Measurements from ENCODE around the gene GLYAT.

Gene GLYAT

DNA sequence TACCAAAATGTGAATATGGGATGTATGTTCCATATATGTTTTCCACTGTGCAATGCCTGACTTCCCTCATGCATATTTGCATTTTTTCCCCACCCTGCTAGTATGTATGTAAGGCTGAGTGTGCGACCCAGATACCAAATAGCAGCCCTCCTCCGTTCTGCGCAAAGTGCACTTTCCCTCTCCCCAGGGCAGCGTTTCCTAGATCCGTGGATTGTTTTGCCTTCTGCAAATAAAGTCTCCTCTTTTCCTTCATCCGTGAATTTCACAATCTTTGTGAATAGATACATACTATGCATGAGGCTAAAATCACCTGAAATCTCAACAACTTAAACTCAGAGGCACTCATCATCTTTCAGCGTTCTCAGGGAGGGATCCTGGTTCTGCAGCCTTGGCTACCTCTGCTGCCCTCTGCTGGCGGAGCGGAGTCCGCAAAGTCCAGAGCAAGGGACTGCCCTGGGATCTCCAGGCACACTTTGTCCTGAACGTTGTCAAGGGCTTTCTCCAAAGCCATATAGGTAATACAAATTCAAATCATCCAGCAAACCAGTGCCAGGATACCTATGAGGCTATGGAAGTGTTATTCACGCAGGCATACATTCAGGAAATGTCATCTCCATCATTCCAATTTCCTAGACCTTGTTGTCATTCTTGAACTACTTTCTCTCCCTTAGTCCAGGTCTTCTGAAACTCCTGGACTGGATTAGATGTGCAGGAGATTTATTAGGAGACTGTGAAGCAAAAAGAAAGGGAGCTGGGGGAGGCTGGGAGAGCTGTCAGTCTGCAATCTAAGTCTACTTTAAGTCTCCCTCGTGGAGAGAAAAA, 56.2 kb downstream of the GLYAT start:
- peak; percentile 64 to 82 for DNase-seq
- no peak overlapping the region for H2AK5ac ChIP-seq (ENCODE audit: low read length)
- H3K4me1 ChIP-seq (ENCODE audit: control insufficient read depth in 1 of 2, insufficient read depth in 2 of 2, low read length in 2 of 2): no peaks in the 10 kb centered on the region
- no peak overlapping the region for H2BK5ac ChIP-seq (ENCODE audit: low read depth, low read length, poor library complexity)
- no peak overlapping the region for H3K4ac ChIP-seq (ENCODE audit: low read depth, low read length)
- H2BK12ac ChIP-seq (ENCODE audit: low read length): no peak overlapping the region
- no peak overlapping the region for H2AFZ ChIP-seq (ENCODE audit: insufficient read depth, low read length, poor library complexity)
- no peak overlapping the region for H3K4me3 ChIP-seq (ENCODE audit: low read depth, low read length)
- no peak overlapping the region for H3K4me2 ChIP-seq (ENCODE audit: low read length)
- no peaks in the 10 kb centered on the region for H3K36me3 ChIP-seq (ENCODE audit: control insufficient read depth in 1 of 2, insufficient read depth in 2 of 2, low read length in 2 of 2)
- WGBS (ENCODE audit: extremely low coverage, insufficient coverage, insufficient read length): no CpG with 5 or more reads among the region's 13 CpGs
- H4K12ac ChIP-seq (ENCODE audit: low read depth, low read length): no peak overlapping the region
- no peak overlapping the region for H4K91ac ChIP-seq (ENCODE audit: low read depth, low read length)
- H3K9ac ChIP-seq (ENCODE audit: low read length): no peak overlapping the region
- H3K14ac ChIP-seq (ENCODE audit: low read length): no peak overlapping the region
- no peak overlapping the region for H3K18ac ChIP-seq (ENCODE audit: low read length)
- no peak overlapping the region for H4K8ac ChIP-seq (ENCODE audit: low read depth, low read length)
- H3K27ac ChIP-seq (ENCODE audit: low read depth, low read length): no peak overlapping the region
- H3K23ac ChIP-seq (ENCODE audit: low read length): no peak overlapping the region
- H3K27me3 ChIP-seq (ENCODE audit: insufficient read depth, low read length): no peaks in the 10 kb centered on the region
- H3K79me2 ChIP-seq (ENCODE audit: control insufficient read depth, insufficient read depth, low read length, poor library complexity): no peaks in the 10 kb centered on the region
- no peak overlapping the region for H2BK120ac ChIP-seq (ENCODE audit: insufficient read depth, low read length, poor library complexity)
- peaks cover 8% of the 10 kb centered on the region for H3K9me3 ChIP-seq (ENCODE audit: insufficient read depth, low read depth, low read length)
- no peaks in the 10 kb centered on the region for H3K79me1 ChIP-seq (ENCODE audit: low read length)

DNA sequence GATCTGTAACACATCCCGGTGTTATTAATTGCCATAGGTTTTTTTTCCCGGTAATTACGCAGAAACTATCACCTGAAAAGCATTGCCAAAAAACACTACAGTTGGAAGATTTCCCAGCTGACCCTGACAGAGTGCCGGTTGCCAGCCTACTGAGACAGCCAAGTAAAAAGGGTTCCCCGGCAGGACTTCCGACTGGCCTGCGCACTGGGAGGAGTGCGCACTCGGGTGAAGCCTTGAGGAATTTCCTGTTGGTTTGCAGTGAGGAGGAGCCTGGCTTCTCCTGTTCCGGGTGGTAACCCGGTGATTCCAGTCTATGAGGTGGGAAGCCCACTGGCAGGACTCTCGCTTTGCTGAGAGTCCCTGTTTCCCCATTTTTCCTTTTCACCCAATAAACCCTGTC, 57.1 kb downstream of the GLYAT start:
- Histone ChIP-seq H3K79me1 (ENCODE audit: low read length) (no peaks in the 10 kb centered on the region), H2AFZ (ENCODE audit: insufficient read depth, low read length, poor library complexity) (no peak overlapping the region), H2BK5ac (ENCODE audit: low read depth, low read length, poor library complexity) (no peak overlapping the region), H3K4me1 (ENCODE audit: control insufficient read depth in 1 of 2, insufficient read depth in 2 of 2, low read length in 2 of 2) (no peaks in the 10 kb centered on the region), H3K9me3 (ENCODE audit: insufficient read depth, low read depth, low read length) (no peaks in the 10 kb centered on the region), H3K23ac (ENCODE audit: low read length) (no peak overlapping the region), H4K12ac (ENCODE audit: low read depth, low read length) (no peak overlapping the region), H2BK12ac (ENCODE audit: low read length) (no peak overlapping the region), H3K18ac (ENCODE audit: low read length) (no peak overlapping the region), H3K36me3 (ENCODE audit: control insufficient read depth in 1 of 2, insufficient read depth in 2 of 2, low read length in 2 of 2) (no peaks in the 10 kb centered on the region), H3K4ac (ENCODE audit: low read depth, low read length) (no peak overlapping the region), H3K27me3 (ENCODE audit: insufficient read depth, low read length) (no peaks in the 10 kb centered on the region), H3K79me2 (ENCODE audit: control insufficient read depth, insufficient read depth, low read length, poor library complexity) (no peaks in the 10 kb centered on the region), H2AK5ac (ENCODE audit: low read length) (no peak overlapping the region), H3K27ac (ENCODE audit: low read depth, low read length) (no peak overlapping the region), H2BK120ac (ENCODE audit: insufficient read depth, low read length, poor library complexity) (no peak overlapping the region), H3K4me2 (ENCODE audit: low read length) (no peak overlapping the region), H3K4me3 (ENCODE audit: low read depth, low read length) (no peak overlapping the region), H3K9ac (ENCODE audit: low read length) (no peak overlapping the region), H3K14ac (ENCODE audit: low read length) (no peak overlapping the region), H4K91ac (ENCODE audit: low read depth, low read length) (no peak overlapping the region), H4K8ac (ENCODE audit: low read depth, low read length) (no peak overlapping the region)
- no CpG with 5 or more reads among the region's 12 CpGs for WGBS (ENCODE audit: extremely low coverage, insufficient coverage, insufficient read length)
- no peak for DNase-seq

DNA sequence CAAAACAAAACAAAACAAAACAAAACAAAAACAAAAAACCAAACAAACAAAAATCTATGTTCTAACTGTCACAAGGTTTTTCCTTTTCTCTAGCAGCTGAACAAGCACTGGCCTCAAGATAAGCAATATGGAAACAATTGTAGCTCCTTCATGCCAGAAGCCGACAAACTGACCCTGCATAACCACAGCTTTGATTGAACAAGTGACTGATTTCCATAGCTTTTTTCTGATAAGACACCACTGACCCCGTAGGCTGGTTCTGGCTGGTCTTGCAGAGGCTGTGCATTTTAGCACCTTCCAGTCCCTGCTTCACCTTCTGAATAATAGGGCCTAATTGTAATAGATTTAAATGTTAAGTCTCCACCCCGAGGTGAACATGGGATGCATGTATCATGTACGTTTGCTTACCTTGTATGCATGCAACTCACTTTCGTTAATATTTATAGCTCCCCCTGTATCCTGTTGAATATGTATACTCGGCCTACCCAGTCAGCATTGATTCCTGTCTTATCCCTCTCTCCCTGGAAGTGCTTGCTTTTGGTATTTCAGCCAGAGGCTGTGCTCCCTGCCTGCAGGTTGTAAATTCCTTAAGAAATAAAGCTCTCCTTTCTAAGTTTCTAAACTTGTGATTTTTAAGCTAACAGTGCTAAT, 59.6 kb downstream of the GLYAT start:
- no peak overlapping the region for H4K12ac ChIP-seq (ENCODE audit: low read depth, low read length)
- H3K18ac ChIP-seq (ENCODE audit: low read length): no peak overlapping the region
- H3K23ac ChIP-seq (ENCODE audit: low read length): no peak overlapping the region
- no peak overlapping the region for H3K4me2 ChIP-seq (ENCODE audit: low read length)
- H3K79me2 ChIP-seq (ENCODE audit: control insufficient read depth, insufficient read depth, low read length, poor library complexity): no peaks in the 10 kb centered on the region
- no peak overlapping the region for H3K4me3 ChIP-seq (ENCODE audit: low read depth, low read length)
- no peaks in the 10 kb centered on the region for H3K36me3 ChIP-seq (ENCODE audit: control insufficient read depth in 1 of 2, insufficient read depth in 2 of 2, low read length in 2 of 2)
- H3K4ac ChIP-seq (ENCODE audit: low read depth, low read length): no peak overlapping the region
- H2AFZ ChIP-seq (ENCODE audit: insufficient read depth, low read length, poor library complexity): no peak overlapping the region
- H4K8ac ChIP-seq (ENCODE audit: low read depth, low read length): no peak overlapping the region
- no peak overlapping the region for H2BK12ac ChIP-seq (ENCODE audit: low read length)
- no peak overlapping the region for H3K27ac ChIP-seq (ENCODE audit: low read depth, low read length)
- no peaks in the 10 kb centered on the region for H3K9me3 ChIP-seq (ENCODE audit: insufficient read depth, low read depth, low read length)
- no peak overlapping the region for H4K91ac ChIP-seq (ENCODE audit: low read depth, low read length)
- H2BK5ac ChIP-seq (ENCODE audit: low read depth, low read length, poor library complexity): no peak overlapping the region
- no peak for DNase-seq
- H3K79me1 ChIP-seq (ENCODE audit: low read length): no peaks in the 10 kb centered on the region
- H3K4me1 ChIP-seq (ENCODE audit: control insufficient read depth in 1 of 2, insufficient read depth in 2 of 2, low read length in 2 of 2): no peaks in the 10 kb centered on the region
- no peak overlapping the region for H2AK5ac ChIP-seq (ENCODE audit: low read length)
- no peak overlapping the region for H3K14ac ChIP-seq (ENCODE audit: low read length)
- H3K27me3 ChIP-seq (ENCODE audit: insufficient read depth, low read length): no peaks in the 10 kb centered on the region
- no CpG with 5 or more reads among the region's 6 CpGs for WGBS (ENCODE audit: extremely low coverage, insufficient coverage, insufficient read length)
- H3K9ac ChIP-seq (ENCODE audit: low read length): no peak overlapping the region
- no peak overlapping the region for H2BK120ac ChIP-seq (ENCODE audit: insufficient read depth, low read length, poor library complexity)

DNA sequence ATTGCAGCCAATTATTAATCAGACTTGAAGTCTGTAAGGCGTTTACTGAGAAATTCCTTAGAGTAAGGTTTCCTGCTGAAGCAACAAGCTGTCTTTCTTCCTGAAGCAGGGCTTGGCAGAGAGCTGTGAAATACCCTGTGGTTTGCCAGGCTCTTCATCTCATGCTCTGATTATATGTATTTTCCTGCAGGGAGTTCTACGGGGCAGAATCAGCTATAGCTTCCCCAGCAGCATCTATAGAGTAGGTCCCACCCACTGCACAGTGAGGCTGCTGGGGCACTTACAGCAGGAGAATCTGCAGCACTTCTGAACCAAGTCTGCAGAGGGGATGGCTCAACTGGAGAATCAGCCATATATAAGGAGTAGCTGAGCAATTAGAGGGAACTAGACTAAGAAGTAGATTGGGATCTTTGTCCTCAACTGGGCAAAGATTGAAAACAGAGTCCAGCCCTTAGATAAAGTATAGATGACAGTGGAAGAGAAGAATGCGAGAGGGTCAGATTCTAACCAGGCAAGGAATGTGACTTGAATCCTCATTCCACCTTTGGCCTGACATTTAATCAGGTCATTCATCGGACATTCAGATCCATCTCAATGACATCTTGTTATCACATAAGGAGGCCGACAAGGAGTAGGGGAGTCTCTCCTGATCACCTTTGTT, 71.7 kb downstream of the GLYAT start:
- Histone ChIP-seq H2AK5ac (ENCODE audit: low read length) (no peak overlapping the region), H3K4me1 (ENCODE audit: control insufficient read depth in 1 of 2, insufficient read depth in 2 of 2, low read length in 2 of 2) (peaks cover 0 to 4% of the 10 kb centered on the region in 2 experiments), H3K4ac (ENCODE audit: low read depth, low read length) (no peak overlapping the region), H3K79me1 (ENCODE audit: low read length) (no peaks in the 10 kb centered on the region), H4K8ac (ENCODE audit: low read depth, low read length) (no peak overlapping the region), H3K36me3 (ENCODE audit: control insufficient read depth in 1 of 2, insufficient read depth in 2 of 2, low read length in 2 of 2) (no peaks in the 10 kb centered on the region), H4K12ac (ENCODE audit: low read depth, low read length) (no peak overlapping the region), H4K91ac (ENCODE audit: low read depth, low read length) (no peak overlapping the region), H3K27ac (ENCODE audit: low read depth, low read length) (peak overlapping the region; percentile 61), H2AFZ (ENCODE audit: insufficient read depth, low read length, poor library complexity) (no peak overlapping the region), H3K4me2 (ENCODE audit: low read length) (no peak overlapping the region), H3K27me3 (ENCODE audit: insufficient read depth, low read length) (no peaks in the 10 kb centered on the region), H2BK12ac (ENCODE audit: low read length) (no peak overlapping the region), H2BK120ac (ENCODE audit: insufficient read depth, low read length, poor library complexity) (no peak overlapping the region), H3K4me3 (ENCODE audit: low read depth, low read length) (no peak overlapping the region), H3K23ac (ENCODE audit: low read length) (no peak overlapping the region), H3K79me2 (ENCODE audit: control insufficient read depth, insufficient read depth, low read length, poor library complexity) (no peaks in the 10 kb centered on the region), H3K14ac (ENCODE audit: low read length) (no peak overlapping the region), H3K9me3 (ENCODE audit: insufficient read depth, low read depth, low read length) (no peaks in the 10 kb centered on the region), H2BK5ac (ENCODE audit: low read depth, low read length, poor library complexity) (no peak overlapping the region), H3K18ac (ENCODE audit: low read length) (no peak overlapping the region), H3K9ac (ENCODE audit: low read length) (no peak overlapping the region)
- no CpG with 5 or more reads among the region's 5 CpGs for WGBS (ENCODE audit: extremely low coverage, insufficient coverage, insufficient read length)
- peak; percentile 30 to 85 for DNase-seq
